Measurements from ENCODE around the gene ACO2. TPM values are rescaled to one million over a fixed set of nuclear protein-coding genes. Genes with fewer than 3 reads are reported as not detected.

Gene ACO2
- total RNA-seq, 1 experiment from 2014 or later = 66.6 TPM

DNA sequence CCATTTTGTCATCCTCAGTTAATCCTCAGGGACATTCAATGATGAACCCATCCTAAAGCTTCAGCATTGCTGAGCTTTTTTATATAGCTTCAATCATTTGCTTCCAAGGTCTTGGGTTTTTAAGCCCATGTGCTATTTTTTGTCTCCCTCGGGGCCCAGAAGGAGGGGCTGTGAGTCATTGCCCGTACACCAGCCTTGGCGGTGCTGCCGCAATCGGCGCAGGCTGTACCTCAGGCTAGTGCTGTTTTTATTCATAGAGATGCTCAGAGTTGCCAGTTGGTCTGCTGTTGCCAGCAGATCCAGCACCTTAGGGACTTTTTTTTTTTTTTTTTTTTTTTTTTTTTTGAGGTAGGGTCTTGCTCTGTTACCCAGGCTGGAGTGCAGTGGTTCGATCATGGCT lies 35.5 kb downstream of the ACO2 start:
- WGBS (ENCODE audit: extremely low coverage, insufficient read length, low lambda C conversion rate) = no CpG with 5 or more reads among the region's 7 CpGs
- no peaks in the 10 kb centered on the region for H4K20me1 ChIP-seq (ENCODE audit: control insufficient read depth, insufficient read depth, insufficient read length)
- no peaks in the 10 kb centered on the region for H3K4me1 ChIP-seq (ENCODE audit: insufficient read depth, low read length)
- 0 out of 4 replicates have a peak, but pooled peaks cover 0 to 3% of the 10 kb centered on the region in 2 experiments for H3K4me1 Mint-ChIP-seq
- H3K36me3 Mint-ChIP-seq (ENCODE audit: insufficient read depth in 1 of 3, low read depth in 3 of 3) = peaks cover 17 to 49% (median 35%) of the 10 kb centered on the region in 3 experiments; a peak in 6 of 7 replicates
- no peak overlapping the region for H3K4me2 ChIP-seq (ENCODE audit: insufficient read depth, insufficient read length, low read length)
- H3K27ac Mint-ChIP-seq = no peak overlapping the region; a peak in 1 of 7 replicates
- H3K27me3 Mint-ChIP-seq (ENCODE audit: low read depth) = no peaks in the 10 kb centered on the region
- H2BK12ac ChIP-seq (ENCODE audit: insufficient read length, low read depth, low read length) = no peak overlapping the region
- H4K8ac ChIP-seq (replicated peaks; ENCODE audit: insufficient read length, low read depth, low read length) = no peak overlapping the region
- no peak overlapping the region for H2BK5ac ChIP-seq (ENCODE audit: insufficient read length, low read length)
- H3K56ac ChIP-seq (ENCODE audit: insufficient read length, low read depth, low read length) = no peak overlapping the region
- no peaks in the 10 kb centered on the region for H3K79me1 ChIP-seq (ENCODE audit: insufficient read depth, low read depth, low read length, poor library complexity, severe bottlenecking)
- no peak overlapping the region for H3K14ac ChIP-seq (ENCODE audit: insufficient read depth, low read length)
- no peak overlapping the region for H2AK5ac ChIP-seq (ENCODE audit: insufficient read length, low read length)
- no peak overlapping the region for H4K5ac ChIP-seq (ENCODE audit: insufficient read length, low read depth, low read length)
- no peaks in the 10 kb centered on the region for H3K79me2 ChIP-seq (ENCODE audit: insufficient read depth, low read length)
- no peak overlapping the region for H4K91ac ChIP-seq (ENCODE audit: insufficient read length, low read depth, low read length)
- no peak for DNase-seq
- H3K4ac ChIP-seq (ENCODE audit: low read depth, low read length) = no peak overlapping the region
- H3K27me3 ChIP-seq (ENCODE audit: insufficient read depth, low read length) = no peaks in the 10 kb centered on the region
- H3K23ac ChIP-seq (ENCODE audit: insufficient read length, low read depth, low read length) = no peak overlapping the region
- no peak overlapping the region for H2BK20ac ChIP-seq (ENCODE audit: low read depth, low read length, poor library complexity, severe bottlenecking)
- no peak overlapping the region for H2BK120ac ChIP-seq (ENCODE audit: low read depth, low read length, poor library complexity, severe bottlenecking)
- H3K27ac ChIP-seq (ENCODE audit: insufficient read length, low read depth, low read length) = no peak overlapping the region
- H3K18ac ChIP-seq (ENCODE audit: insufficient read length, low read depth, low read length) = no peak overlapping the region
- H3K23me2 ChIP-seq (ENCODE audit: insufficient read length, low read depth, low read length, poor library complexity, severe bottlenecking) = no peaks in the 10 kb centered on the region
- H3K9me3 ChIP-seq (ENCODE audit: control insufficient read depth, low read depth, low read length) = no peaks in the 10 kb centered on the region
- no peak overlapping the region for H2BK15ac ChIP-seq (ENCODE audit: low read depth, low read length)
- no peak overlapping the region for H3K9ac ChIP-seq (ENCODE audit: extremely low read depth, insufficient read length, low read length)
- H3T11ph ChIP-seq (ENCODE audit: low read length) = no peak overlapping the region
- H3K4me3 Mint-ChIP-seq = no peak overlapping the region
- H2AFZ ChIP-seq (ENCODE audit: low read length) = no peak overlapping the region
- TF ChIP-seq, protein P1, sequence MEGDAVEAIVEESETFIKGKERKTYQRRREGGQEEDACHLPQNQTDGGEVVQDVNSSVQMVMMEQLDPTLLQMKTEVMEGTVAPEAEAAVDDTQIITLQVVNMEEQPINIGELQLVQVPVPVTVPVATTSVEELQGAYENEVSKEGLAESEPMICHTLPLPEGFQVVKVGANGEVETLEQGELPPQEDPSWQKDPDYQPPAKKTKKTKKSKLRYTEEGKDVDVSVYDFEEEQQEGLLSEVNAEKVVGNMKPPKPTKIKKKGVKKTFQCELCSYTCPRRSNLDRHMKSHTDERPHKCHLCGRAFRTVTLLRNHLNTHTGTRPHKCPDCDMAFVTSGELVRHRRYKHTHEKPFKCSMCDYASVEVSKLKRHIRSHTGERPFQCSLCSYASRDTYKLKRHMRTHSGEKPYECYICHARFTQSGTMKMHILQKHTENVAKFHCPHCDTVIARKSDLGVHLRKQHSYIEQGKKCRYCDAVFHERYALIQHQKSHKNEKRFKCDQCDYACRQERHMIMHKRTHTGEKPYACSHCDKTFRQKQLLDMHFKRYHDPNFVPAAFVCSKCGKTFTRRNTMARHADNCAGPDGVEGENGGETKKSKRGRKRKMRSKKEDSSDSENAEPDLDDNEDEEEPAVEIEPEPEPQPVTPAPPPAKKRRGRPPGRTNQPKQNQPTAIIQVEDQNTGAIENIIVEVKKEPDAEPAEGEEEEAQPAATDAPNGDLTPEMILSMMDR (conservative IDR thresholded peaks at IDR 0.05) = no peak
- no peaks in the 10 kb centered on the region for H3K9me3 Mint-ChIP-seq

All from H9 (cell line).